HepG2 (cell line): ENCODE measurements around the gene ARL5A. TPM values are rescaled to one million over a fixed set of nuclear protein-coding genes. Genes with fewer than 3 reads are reported as not detected.

ENCODE experiments used
- BATF2 ChIP-seq: sonication (generic); formaldehyde crosslinking; IDR thresholded peaks from 2 replicates; pipeline ENCODE4 v1.8.0; 2022; ENCODE audit warnings: mild to moderate bottlenecking, missing genetic modification reagents, moderate library complexity
- CBX1 ChIP-seq: IDR thresholded peaks from one replicate; pipeline ENCODE4 v1.6.1; 2016; ENCODE audit warnings: antibody characterized with exemption, low read depth
- CEBPZ ChIP-seq: IDR thresholded peaks from 2 replicates; pipeline ENCODE4 v1.6.1; 2012; ENCODE audit warnings: low read length, improper control_type of control experiment
- CENPX ChIP-seq: sonication (generic); formaldehyde crosslinking; IDR thresholded peaks from 2 replicates; pipeline ENCODE4 v1.9.0; 2021; ENCODE audit warnings: mild to moderate bottlenecking, missing genetic modification reagents, moderate library complexity
- E2F5 ChIP-seq: sonication (generic); formaldehyde crosslinking; conservative IDR thresholded peaks from 2 replicates; pipeline ENCODE4 v1.4.0; 2020; ENCODE audit warnings: missing genetic modification reagents
- HOXA7 ChIP-seq: sonication (generic); formaldehyde crosslinking; IDR thresholded peaks from 2 replicates; pipeline ENCODE4 v1.8.1; 2022; ENCODE audit warnings: mild to moderate bottlenecking, missing genetic modification reagents, moderate library complexity
- IKZF5 ChIP-seq: IDR thresholded peaks from 2 replicates; pipeline ENCODE4 v1.6.1; 2018; ENCODE audit warnings: missing genetic modification reagents, mild to moderate bottlenecking, missing compliant biosample characterization
- KDM3A ChIP-seq: IDR thresholded peaks from 2 replicates; pipeline ENCODE4 v1.6.1; 2018; ENCODE audit warnings: low read depth, missing compliant biosample characterization
- KLF6 ChIP-seq: IDR thresholded peaks from 2 replicates; pipeline ENCODE4 v1.8.0; 2016; ENCODE audit warnings: missing biosample characterization, missing genetic modification reagents
- MLX ChIP-seq: IDR thresholded peaks from 2 replicates; pipeline ENCODE4 v1.6.1; 2016
- MYNN ChIP-seq: sonication (generic); formaldehyde crosslinking; IDR thresholded peaks from 2 replicates; pipeline ENCODE4 v1.4.0; 2020; ENCODE audit warnings: mild to moderate bottlenecking, low read depth, missing genetic modification reagents
- NFKB2 ChIP-seq: sonication (generic); formaldehyde crosslinking; IDR thresholded peaks from 2 replicates; pipeline ENCODE4 v1.4.0; 2020; ENCODE audit warnings: missing genetic modification reagents, borderline replicate concordance
- PLRG1 ChIP-seq: fragments of 450-650 bp; conservative IDR thresholded peaks from 2 replicates; pipeline ENCODE4 v1.6.1; 2016
- POLR2AphosphoS2 ChIP-seq: IDR thresholded peaks from 2 replicates; pipeline ENCODE4 v1.6.1; 2011; ENCODE audit warnings: low read depth, low read length, improper control_type of control experiment
- SAP130 ChIP-seq: IDR thresholded peaks from 2 replicates; pipeline ENCODE4 v1.6.1; 2016; ENCODE audit warnings: low read depth
- TEAD2 ChIP-seq: sonication (generic); formaldehyde crosslinking; IDR thresholded peaks from 2 replicates; pipeline ENCODE4 v1.9.0; 2021; ENCODE audit warnings: missing genetic modification reagents
- TGIF2 ChIP-seq: IDR thresholded peaks from 2 replicates; pipeline ENCODE4 v1.6.1; 2016; ENCODE audit warnings: control low read depth, missing compliant biosample characterization
- THAP9 ChIP-seq: sonication (generic); formaldehyde crosslinking; IDR thresholded peaks from 2 replicates; pipeline ENCODE4; 2020; ENCODE audit warnings: missing genetic modification reagents, mild to moderate bottlenecking, borderline replicate concordance
- TSC22D2 ChIP-seq: sonication (generic); formaldehyde crosslinking; IDR thresholded peaks from 2 replicates; pipeline ENCODE4 v1.5.1; 2020; ENCODE audit warnings: missing genetic modification reagents, mild to moderate bottlenecking, borderline replicate concordance
- ZFX ChIP-seq: sonication (generic); formaldehyde crosslinking; IDR thresholded peaks from 2 replicates; pipeline ENCODE4 v1.4.0; 2020; ENCODE audit warnings: mild to moderate bottlenecking, low read depth, missing genetic modification reagents, moderate library complexity
- ZNF136 ChIP-seq: sonication (generic); formaldehyde crosslinking; IDR thresholded peaks from 2 replicates; pipeline ENCODE4 v1.8.1; 2022; ENCODE audit warnings: low read depth, mild to moderate bottlenecking, moderate library complexity, missing genetic modification reagents
- polyA plus RNA-seq, 8 experiments: library from polyadenylated mRNA; depleted of rRNA in 3 of 8; stranded (reverse) in 7 of 8; unstranded in 1 of 8; fragments of >200 nt; fragmentation: Illumina TruSeq in 4 of 8; extraction: Trizol in 4 of 8; gene quantifications; 2 replicates each; pipeline versions ENCODE4 v1.2.1 to v1.2.3, GENCODE V29; 2011 to 2016; ENCODE audit warnings: low read depth in 4 of 8, missing spikeins in 1 of 8, mixed read lengths in 1 of 8; ENCODE audit not compliant: insufficient read depth in 1 of 8
- total RNA-seq, 5 experiments: library from RNA; depleted of rRNA; stranded (reverse); fragments of >200 nt; fragmentation: Illumina TruSeq; extraction: Trizol; gene quantifications; 2 replicates each; pipeline ENCODE4 v1.2.3, GENCODE V29; 2016; ENCODE audit warnings: low read depth in 1 of 5

The ARL5A gene
- total and polyA plus RNA-seq, 2 of the 13 experiments (the other 11 are each of a cell fraction or from before 2014, with no cell fraction given): 47.5 to 149 TPM

GRCh38 chr2:151849413-151850010 is 21.3 kb upstream of the ARL5A start (continued):
- no peak for TF ChIP-seq HOXA7 (CRISPR knock-in tag)
- TF ChIP-seq TEAD2 (CRISPR knock-in tag): no peak
- peak; percentile 28; the same call in 1 of the 2 replicates for TF ChIP-seq ZFX (CRISPR knock-in tag)
- no peak for TF ChIP-seq ZNF136 (CRISPR knock-in tag)
- no peak for TF ChIP-seq KDM3A
- peak; percentile 37; the same call in 1 of the 2 replicates for TF ChIP-seq SAP130 (CRISPR knock-in tag)
- no peak for TF ChIP-seq TGIF2 (CRISPR knock-in tag)
- TF ChIP-seq POLR2AphosphoS2: no peak
- TF ChIP-seq PLRG1: no peak
- TF ChIP-seq BATF2 (CRISPR knock-in tag): no peak
- TF ChIP-seq CEBPZ: no peak
- no peak for TF ChIP-seq IKZF5 (CRISPR knock-in tag)
- no peak for TF ChIP-seq TSC22D2 (CRISPR knock-in tag)
- TF ChIP-seq MLX (CRISPR knock-in tag): no peak
- no peak for TF ChIP-seq CBX1
- 0 out of 2 replicates have a peak, but pooled peaks have one; percentile 24 for TF ChIP-seq KLF6 (CRISPR knock-in tag)
- no peak for TF ChIP-seq CENPX (CRISPR knock-in tag)
- peak; percentile 32; the same call in 1 of the 2 replicates for TF ChIP-seq THAP9 (CRISPR knock-in tag)
- no peak for TF ChIP-seq NFKB2 (CRISPR knock-in tag)
- no peak for TF ChIP-seq E2F5 (CRISPR knock-in tag)
- TF ChIP-seq MYNN (CRISPR knock-in tag): no peak
